HepG2 (cell line): ENCODE data around the gene RNASE8.

Experiments
- BORCS8-MEF2B ChIP-seq: sonication (generic); formaldehyde crosslinking; IDR thresholded peaks from 2 replicates; pipeline ENCODE4 v1.8.0; 2022; ENCODE audit warnings: mild to moderate bottlenecking, missing genetic modification reagents
- NR2F2 ChIP-seq: IDR thresholded peaks from 2 replicates; pipeline ENCODE4 v1.6.1; 2012; ENCODE audit warnings: low read depth, inconsistent platforms, borderline replicate concordance
- POLR2A ChIP-seq, 2 experiments: IDR thresholded peaks; 2 replicates each; pipeline ENCODE4 v1.6.1; 2011; ENCODE audit warnings: low read depth in 2 of 2, low read length in 2 of 2, mild to moderate bottlenecking in 1 of 2, moderate library complexity in 1 of 2; ENCODE audit not compliant: insufficient read depth in 1 of 2
- ZNF460 ChIP-seq: sonication (generic); formaldehyde crosslinking; IDR thresholded peaks from 2 replicates; pipeline ENCODE4 v1.5.1; 2020; ENCODE audit warnings: missing genetic modification reagents, mild to moderate bottlenecking, borderline replicate concordance
- ZNF513 ChIP-seq: sonication (generic); formaldehyde crosslinking; conservative IDR thresholded peaks from 2 replicates; pipeline ENCODE4 v1.5.0; 2020; ENCODE audit warnings: missing genetic modification reagents
- ZNF629 ChIP-seq: sonication (generic); formaldehyde crosslinking; conservative IDR thresholded peaks from 2 replicates; pipeline ENCODE4 v1.5.0; 2020; ENCODE audit warnings: missing genetic modification reagents
- TF ChIP-seq, protein P1 (sequence below): sonication (generic); formaldehyde crosslinking; IDR thresholded peaks from 2 replicates; pipeline ENCODE4 v1.5.0; 2020; ENCODE audit warnings: mild to moderate bottlenecking, missing genetic modification reagents, moderate library complexity
- TF ChIP-seq, protein P2 (sequence below): sonication (generic); formaldehyde crosslinking; IDR thresholded peaks from 2 replicates; pipeline ENCODE4; 2020; ENCODE audit warnings: missing genetic modification reagents, mild to moderate bottlenecking, borderline replicate concordance
- TF ChIP-seq, protein P3 (sequence below): sonication (generic); formaldehyde crosslinking; conservative IDR thresholded peaks from 2 replicates; pipeline ENCODE4 v1.4.0; 2020; ENCODE audit warnings: missing genetic modification reagents

- TF ChIP-seq, protein P1, sequence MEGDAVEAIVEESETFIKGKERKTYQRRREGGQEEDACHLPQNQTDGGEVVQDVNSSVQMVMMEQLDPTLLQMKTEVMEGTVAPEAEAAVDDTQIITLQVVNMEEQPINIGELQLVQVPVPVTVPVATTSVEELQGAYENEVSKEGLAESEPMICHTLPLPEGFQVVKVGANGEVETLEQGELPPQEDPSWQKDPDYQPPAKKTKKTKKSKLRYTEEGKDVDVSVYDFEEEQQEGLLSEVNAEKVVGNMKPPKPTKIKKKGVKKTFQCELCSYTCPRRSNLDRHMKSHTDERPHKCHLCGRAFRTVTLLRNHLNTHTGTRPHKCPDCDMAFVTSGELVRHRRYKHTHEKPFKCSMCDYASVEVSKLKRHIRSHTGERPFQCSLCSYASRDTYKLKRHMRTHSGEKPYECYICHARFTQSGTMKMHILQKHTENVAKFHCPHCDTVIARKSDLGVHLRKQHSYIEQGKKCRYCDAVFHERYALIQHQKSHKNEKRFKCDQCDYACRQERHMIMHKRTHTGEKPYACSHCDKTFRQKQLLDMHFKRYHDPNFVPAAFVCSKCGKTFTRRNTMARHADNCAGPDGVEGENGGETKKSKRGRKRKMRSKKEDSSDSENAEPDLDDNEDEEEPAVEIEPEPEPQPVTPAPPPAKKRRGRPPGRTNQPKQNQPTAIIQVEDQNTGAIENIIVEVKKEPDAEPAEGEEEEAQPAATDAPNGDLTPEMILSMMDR (CRISPR knock-in tag), result no peak
- TF ChIP-seq, protein P2, sequence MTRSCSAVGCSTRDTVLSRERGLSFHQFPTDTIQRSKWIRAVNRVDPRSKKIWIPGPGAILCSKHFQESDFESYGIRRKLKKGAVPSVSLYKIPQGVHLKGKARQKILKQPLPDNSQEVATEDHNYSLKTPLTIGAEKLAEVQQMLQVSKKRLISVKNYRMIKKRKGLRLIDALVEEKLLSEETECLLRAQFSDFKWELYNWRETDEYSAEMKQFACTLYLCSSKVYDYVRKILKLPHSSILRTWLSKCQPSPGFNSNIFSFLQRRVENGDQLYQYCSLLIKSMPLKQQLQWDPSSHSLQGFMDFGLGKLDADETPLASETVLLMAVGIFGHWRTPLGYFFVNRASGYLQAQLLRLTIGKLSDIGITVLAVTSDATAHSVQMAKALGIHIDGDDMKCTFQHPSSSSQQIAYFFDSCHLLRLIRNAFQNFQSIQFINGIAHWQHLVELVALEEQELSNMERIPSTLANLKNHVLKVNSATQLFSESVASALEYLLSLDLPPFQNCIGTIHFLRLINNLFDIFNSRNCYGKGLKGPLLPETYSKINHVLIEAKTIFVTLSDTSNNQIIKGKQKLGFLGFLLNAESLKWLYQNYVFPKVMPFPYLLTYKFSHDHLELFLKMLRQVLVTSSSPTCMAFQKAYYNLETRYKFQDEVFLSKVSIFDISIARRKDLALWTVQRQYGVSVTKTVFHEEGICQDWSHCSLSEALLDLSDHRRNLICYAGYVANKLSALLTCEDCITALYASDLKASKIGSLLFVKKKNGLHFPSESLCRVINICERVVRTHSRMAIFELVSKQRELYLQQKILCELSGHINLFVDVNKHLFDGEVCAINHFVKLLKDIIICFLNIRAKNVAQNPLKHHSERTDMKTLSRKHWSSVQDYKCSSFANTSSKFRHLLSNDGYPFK (CRISPR knock-in tag), result no peak
- no peak for TF ChIP-seq ZNF629 (CRISPR knock-in tag)
- no peak for TF ChIP-seq NR2F2
- no peak for TF ChIP-seq POLR2A (IDR thresholded peaks at IDR 0.05; ENCODE audit: insufficient read depth in 1 of 2, low read depth in 2 of 2, low read length in 2 of 2)
- TF ChIP-seq, protein P3, sequence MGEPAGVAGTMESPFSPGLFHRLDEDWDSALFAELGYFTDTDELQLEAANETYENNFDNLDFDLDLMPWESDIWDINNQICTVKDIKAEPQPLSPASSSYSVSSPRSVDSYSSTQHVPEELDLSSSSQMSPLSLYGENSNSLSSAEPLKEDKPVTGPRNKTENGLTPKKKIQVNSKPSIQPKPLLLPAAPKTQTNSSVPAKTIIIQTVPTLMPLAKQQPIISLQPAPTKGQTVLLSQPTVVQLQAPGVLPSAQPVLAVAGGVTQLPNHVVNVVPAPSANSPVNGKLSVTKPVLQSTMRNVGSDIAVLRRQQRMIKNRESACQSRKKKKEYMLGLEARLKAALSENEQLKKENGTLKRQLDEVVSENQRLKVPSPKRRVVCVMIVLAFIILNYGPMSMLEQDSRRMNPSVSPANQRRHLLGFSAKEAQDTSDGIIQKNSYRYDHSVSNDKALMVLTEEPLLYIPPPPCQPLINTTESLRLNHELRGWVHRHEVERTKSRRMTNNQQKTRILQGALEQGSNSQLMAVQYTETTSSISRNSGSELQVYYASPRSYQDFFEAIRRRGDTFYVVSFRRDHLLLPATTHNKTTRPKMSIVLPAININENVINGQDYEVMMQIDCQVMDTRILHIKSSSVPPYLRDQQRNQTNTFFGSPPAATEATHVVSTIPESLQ (CRISPR knock-in tag), result no peak
- no peak for TF ChIP-seq ZNF460 (CRISPR knock-in tag)
- TF ChIP-seq BORCS8-MEF2B (CRISPR knock-in tag), result no peak
- TF ChIP-seq ZNF513 (CRISPR knock-in tag), result no peak
These were observed 38.8 kb upstream of the RNASE8 start for GRCh38 chr14:21018781-21019180.
